Sigmoid colon (tissue), 7 donors: ENCODE results near the gene ALDH1L1. TPM values are rescaled to one million over a fixed set of nuclear protein-coding genes. Genes with fewer than 3 reads are reported as not detected.
A peak's percentile ranks its signal among the peaks of the same experiment; 100 is the strongest.

Source experiments
- DNase-seq: peaks from one replicate; pipeline ENCODE4 v3.0.0-alpha.2; 2019
- H3K27ac ChIP-seq, 4 donors: fragments of 200-600 bp; sonication (generic); one replicate each; pipeline ENCODE4 v1.5.1; 2016 to 2019; ENCODE audit warnings: mild to moderate bottlenecking in 1 of 4
- H3K27me3 ChIP-seq, 3 donors: fragments of 200-600 bp; sonication (generic); one replicate each; pipeline ENCODE4 v1.5.1; 2019; ENCODE audit warnings: mild to moderate bottlenecking in 1 of 3
- H3K36me3 ChIP-seq, 4 donors: fragments of 200-600 bp; sonication (generic); one replicate each; pipeline ENCODE4 v1.5.1; 2016 to 2019
- H3K4me1 ChIP-seq, 4 donors: fragments of 200-600 bp; sonication (generic); one replicate each; pipeline ENCODE4 v1.5.1; 2017 to 2019
- H3K4me3 ChIP-seq, 4 donors: fragments of 200-600 bp; sonication (generic); one replicate each; pipeline ENCODE4 v1.5.1; 2017 to 2019; ENCODE audit warnings: mild to moderate bottlenecking in 2 of 4, moderate library complexity in 1 of 4
- H3K9me3 ChIP-seq, 4 donors: fragments of 200-600 bp in 3 of 4; sonication (generic) in 3 of 4; one replicate each; pipeline versions ENCODE4 v1.5.1 to v1.6.1; 2013 to 2019
- EP300 ChIP-seq, 4 donors: sonication (generic); formaldehyde crosslinking; IDR thresholded peaks; one replicate each; pipeline ENCODE4 v1.6.1; 2017; ENCODE audit warnings: antibody characterized with exemption in 4 of 4
- POLR2A ChIP-seq, 2 donors: fragments of 450-650 bp; IDR thresholded peaks; one replicate each; pipeline ENCODE4 v1.6.1; 2016; ENCODE audit warnings: antibody characterized with exemption in 2 of 2, mild to moderate bottlenecking in 2 of 2, moderate library complexity in 2 of 2
- POLR2AphosphoS5 ChIP-seq, 4 donors: sonication (generic); formaldehyde crosslinking; IDR thresholded peaks; one replicate each; pipeline ENCODE4 v1.6.1; 2017; ENCODE audit warnings: antibody characterized with exemption in 4 of 4
- WGBS, 2 donors: extraction: QIAGEN DNeasy Blood & Tissue Kit; methylation state at CpG; one replicate each; pipeline ENCODE4 v1.1.7; 2013; 5-methylcytosine and 5-hydroxymethylcytosine counted together
- intact Hi-C: fragments of 100-400 bp; cut with DNase I; formaldehyde crosslinking; loops from one replicate; pipeline ENCODE4 v1.15.1; 2023
- polyA plus RNA-seq, 3 donors: library from polyadenylated mRNA; stranded (reverse); fragments of 200-250 nt; gene quantifications; one replicate each; pipeline ENCODE4 v1.2.3, GENCODE V29; 2013
- total RNA-seq, 4 donors: library from RNA; depleted of rRNA; stranded (reverse); fragments of >200 nt; gene quantifications; one replicate each; pipeline ENCODE4 v1.1.0, GENCODE V29; 2016
- TF ChIP-seq, protein P1 (sequence below), 4 experiments: fragments of 450-650 bp in 3 of 4; fragments of 200-600 bp in 1 of 4; IDR thresholded peaks; one replicate each; pipeline ENCODE4 v1.5.1; 2016 to 2019; ENCODE audit warnings: antibody characterized with exemption in 4 of 4, mild to moderate bottlenecking in 3 of 4, moderate library complexity in 2 of 4
- donor health status: healthy with polysubstance abuse.
- donor health status: Bipolar disorder and iron deficiency.
- donor health status: healthy.

Gene ALDH1L1
- total and polyA plus RNA-seq, 7 donors: 7.2 to 32.5 (median 15.0) TPM

GRCh38 chr3:126187920-126188319 is 7.5 kb upstream of the ALDH1L1 start:
- Histone ChIP-seq H3K9me3 (no peaks in the 10 kb centered on the region), H3K4me1 (peaks cover 0 to 2% (median 0%) of the 10 kb centered on the region in 4 donors), H3K27ac (no peak overlapping the region), H3K36me3 (no peaks in the 10 kb centered on the region), H3K27me3 (no peaks in the 10 kb centered on the region), H3K4me3 (no peak overlapping the region)
- TF ChIP-seq, protein P1, sequence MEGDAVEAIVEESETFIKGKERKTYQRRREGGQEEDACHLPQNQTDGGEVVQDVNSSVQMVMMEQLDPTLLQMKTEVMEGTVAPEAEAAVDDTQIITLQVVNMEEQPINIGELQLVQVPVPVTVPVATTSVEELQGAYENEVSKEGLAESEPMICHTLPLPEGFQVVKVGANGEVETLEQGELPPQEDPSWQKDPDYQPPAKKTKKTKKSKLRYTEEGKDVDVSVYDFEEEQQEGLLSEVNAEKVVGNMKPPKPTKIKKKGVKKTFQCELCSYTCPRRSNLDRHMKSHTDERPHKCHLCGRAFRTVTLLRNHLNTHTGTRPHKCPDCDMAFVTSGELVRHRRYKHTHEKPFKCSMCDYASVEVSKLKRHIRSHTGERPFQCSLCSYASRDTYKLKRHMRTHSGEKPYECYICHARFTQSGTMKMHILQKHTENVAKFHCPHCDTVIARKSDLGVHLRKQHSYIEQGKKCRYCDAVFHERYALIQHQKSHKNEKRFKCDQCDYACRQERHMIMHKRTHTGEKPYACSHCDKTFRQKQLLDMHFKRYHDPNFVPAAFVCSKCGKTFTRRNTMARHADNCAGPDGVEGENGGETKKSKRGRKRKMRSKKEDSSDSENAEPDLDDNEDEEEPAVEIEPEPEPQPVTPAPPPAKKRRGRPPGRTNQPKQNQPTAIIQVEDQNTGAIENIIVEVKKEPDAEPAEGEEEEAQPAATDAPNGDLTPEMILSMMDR (IDR thresholded peaks at IDR 0.05): no peak
- TF ChIP-seq POLR2AphosphoS5 (IDR thresholded peaks at IDR 0.05): no peak
- TF ChIP-seq EP300 (IDR thresholded peaks at IDR 0.05): no peak
- TF ChIP-seq POLR2A (IDR thresholded peaks at IDR 0.05): no peak
- DNase-seq: no peak
- intact Hi-C loops: no loop called here
- WGBS, 2 donors: 78 to 79% methylated on average over 4 of the region's 4 CpGs

GRCh38 chr3:126186749-126187148 is 6.4 kb upstream of the ALDH1L1 start:
- 91 to 92% methylated on average over 9 of the region's 9 CpGs for WGBS, 2 donors
- DNase-seq: no peak
- Histone ChIP-seq H3K9me3 (no peaks in the 10 kb centered on the region), H3K36me3 (no peaks in the 10 kb centered on the region), H3K4me1 (peaks cover 0 to 9% (median 6%) of the 10 kb centered on the region in 4 donors), H3K4me3 (no peak overlapping the region), H3K27me3 (no peaks in the 10 kb centered on the region), H3K27ac (no peak overlapping the region)
- TF ChIP-seq EP300 (IDR thresholded peaks at IDR 0.05): no peak
- TF ChIP-seq, protein P1 (IDR thresholded peaks at IDR 0.05): no peak
- no peak for TF ChIP-seq POLR2AphosphoS5 (IDR thresholded peaks at IDR 0.05)
- no peak for TF ChIP-seq POLR2A (IDR thresholded peaks at IDR 0.05)
- intact Hi-C loops: no loop called here

DNA sequence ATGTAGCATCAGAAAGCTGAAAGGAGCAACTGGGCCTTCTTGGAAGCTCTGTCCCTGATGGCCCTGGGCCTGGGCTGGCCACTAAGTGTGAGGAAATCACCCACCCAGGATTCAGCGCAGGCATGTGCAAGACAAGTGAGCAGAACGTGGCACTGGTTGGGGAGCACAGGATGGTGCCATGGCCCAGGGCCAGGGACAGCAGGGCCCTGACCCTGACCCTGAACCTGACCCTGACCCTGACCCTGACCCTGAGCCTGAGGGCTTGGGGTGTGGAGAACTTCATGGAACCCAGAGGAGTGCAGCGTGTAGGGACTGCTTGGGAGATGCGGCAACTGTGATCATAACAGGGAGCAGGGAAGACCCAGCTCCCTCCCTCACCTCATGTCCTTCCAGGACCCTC is 5.9 kb upstream of the ALDH1L1 start:
- peaks cover 0 to 13% (median 10%) of the 10 kb centered on the region in 4 donors for H3K4me1 ChIP-seq
- no peak overlapping the region for H3K4me3 ChIP-seq
- TF ChIP-seq POLR2AphosphoS5 (IDR thresholded peaks at IDR 0.05): no peak
- no peak for TF ChIP-seq EP300 (IDR thresholded peaks at IDR 0.05)
- TF ChIP-seq, protein P1 (IDR thresholded peaks at IDR 0.05): no peak
- TF ChIP-seq POLR2A (IDR thresholded peaks at IDR 0.05): no peak
- no peaks in the 10 kb centered on the region for H3K36me3 ChIP-seq
- no peaks in the 10 kb centered on the region for H3K9me3 ChIP-seq
- no peaks in the 10 kb centered on the region for H3K27me3 ChIP-seq
- no peak overlapping the region for H3K27ac ChIP-seq
- DNase-seq: no peak
- 91 to 93% methylated on average over 4 of the region's 4 CpGs for WGBS, 2 donors
- intact Hi-C loops: no loop called here

- 80 to 81% methylated on average over 6 of the region's 6 CpGs for WGBS, 2 donors
- DNase-seq: no peak
- no peaks in the 10 kb centered on the region for H3K27me3 ChIP-seq
- H3K4me1 ChIP-seq: peaks cover 0 to 28% (median 22%) of the 10 kb centered on the region in 4 donors
- no peaks in the 10 kb centered on the region for H3K36me3 ChIP-seq
- TF ChIP-seq POLR2A (IDR thresholded peaks at IDR 0.05) (no peak), EP300 (IDR thresholded peaks at IDR 0.05) (no peak), POLR2AphosphoS5 (IDR thresholded peaks at IDR 0.05) (no peak)
- TF ChIP-seq, protein P1 (IDR thresholded peaks at IDR 0.05): no peak
- intact Hi-C loops: loop anchor here (5.0 kb wide), 1 partner anchor 78 kb away; no protein-coding TSS in a partner anchor
- no peak overlapping the region for H3K4me3 ChIP-seq
- H3K27ac ChIP-seq: no peak overlapping the region
- H3K9me3 ChIP-seq: no peaks in the 10 kb centered on the region
Observed at GRCh38 chr3:126184465-126185000, 4.1 kb upstream of the ALDH1L1 start.

DNA sequence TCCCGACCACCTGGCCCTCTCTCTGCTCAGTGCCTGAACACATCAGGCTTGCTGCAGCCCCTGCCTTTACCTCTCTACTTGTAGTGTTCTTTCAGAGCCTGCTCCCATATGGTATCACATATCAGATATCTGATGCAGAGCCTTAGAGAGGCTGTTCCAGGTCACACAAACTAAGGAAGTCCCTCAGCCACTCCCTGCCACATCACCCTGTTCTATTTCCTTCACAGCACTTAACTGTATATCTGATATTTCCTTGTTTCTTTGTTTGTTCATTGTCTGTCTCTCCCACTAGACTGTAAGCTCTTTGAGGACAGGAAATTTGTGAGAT is 976 bp upstream of the ALDH1L1 start:
- 20 to 36% methylated on average over 1 of the region's 1 CpG for WGBS, 2 donors
- H3K4me1 ChIP-seq: peaks cover 0 to 36% (median 30%) of the 10 kb centered on the region in 4 donors
- H3K9me3 ChIP-seq: no peaks in the 10 kb centered on the region
- peak overlapping the region; percentile 86 to 95 (median 90) for H3K27ac ChIP-seq
- intact Hi-C loops: loop anchor here (5.0 kb wide), 1 partner anchor 81 kb away; no protein-coding TSS in a partner anchor
- TF ChIP-seq POLR2AphosphoS5 (IDR thresholded peaks at IDR 0.05) (no peak), POLR2A (IDR thresholded peaks at IDR 0.05) (no peak)
- TF ChIP-seq, protein P1 (IDR thresholded peaks at IDR 0.05): no peak
- peak overlapping the region in 3 of 4 donors; percentile 59 to 78 (median 64) for H3K4me3 ChIP-seq
- no peaks in the 10 kb centered on the region for H3K36me3 ChIP-seq
- DNase-seq: no peak
- H3K27me3 ChIP-seq: no peaks in the 10 kb centered on the region
